SK-MEL-5 (cell line): ENCODE results near the gene TMEM79. TPM values are rescaled to one million over a fixed set of nuclear protein-coding genes. Genes with fewer than 3 reads are reported as not detected.

Source experiments
- DNase-seq: peaks from one replicate; pipeline ENCODE4 v3.0.0-alpha.2; 2016; ENCODE audit warnings: low read depth, low spot score
- in situ Hi-C: cut with HindIII; loops from 2 replicates; pipeline ENCODE4 v1.10.0; 2016; ENCODE audit warnings: low sequenced_read_pairs, high pct_unique_total_duplicates, low pct_unique_long_range_greater_than_20kb
- total RNA-seq: library from RNA; depleted of rRNA; stranded (reverse); fragments of >200 nt; shearing (Covaris generic); gene quantifications from 2 replicates; pipeline ENCODE4 v1.2.3, GENCODE V29; 2014; rRNA removed

TMEM79 gene
- total RNA-seq, 1 experiment from 2014 or later, result 1.0 TPM

GRCh38 chr1:156338180-156338976 is 54.3 kb downstream of the TMEM79 start, which contains the start of the genes CCT3 and TSACC:
TSS of gene CCT3 (minus strand) at chr1:156338292. CDS start at chr1:156338184, 108 bp downstream.
TSS of gene TSACC (plus strand) at chr1:156338526. CDS start at chr1:156339758, 1,232 bp downstream.
- DNase-seq, result peak; percentile 100
- in situ Hi-C loops, result no loop called here

Other genes starting within 250 kb of the TMEM79 start
- gene UBQLN4, start 230.5 kb upstream of the TMEM79 start, total RNA-seq, result 22.7 and 23.3 TPM in 2 replicates
- 56.1 and 61.7 TPM in 2 replicates for gene LAMTOR2, start 229.5 kb upstream of the TMEM79 start, total RNA-seq
- not detected in 2 replicates for gene RAB25, start 223.2 kb upstream of the TMEM79 start, total RNA-seq
- 3.0 and 3.4 TPM in 2 replicates for gene MEX3A, start 201.9 kb upstream of the TMEM79 start, total RNA-seq
- gene LMNA, start 169.6 kb upstream of the TMEM79 start, total RNA-seq, result 515 and 576 TPM in 2 replicates
- 0.11 and 1.3 TPM in 2 replicates for gene SEMA4A, start 130.7 kb upstream of the TMEM79 start, total RNA-seq
- 26.0 and 26.6 TPM in 2 replicates for gene SLC25A44, start 90.2 kb upstream of the TMEM79 start, total RNA-seq
- gene PMF1, start 71.3 kb upstream of the TMEM79 start, total RNA-seq, result 60.3 and 64.4 TPM in 2 replicates
- gene BGLAP, start 42.1 kb upstream of the TMEM79 start, total RNA-seq, result 0.48 TPM in 1 of 2 replicates, not detected in the other
- gene PAQR6, start 36.3 kb upstream of the TMEM79 start, total RNA-seq, result 0.13 and 0.32 TPM in 2 replicates
- gene SMG5, start 1.5 kb upstream of the TMEM79 start, total RNA-seq, result 77.5 and 80.5 TPM in 2 replicates
- gene GLMP, start 11.4 kb downstream of the TMEM79 start, total RNA-seq, result 408 and 450 TPM in 2 replicates
- gene VHLL, start 15.0 kb downstream of the TMEM79 start, total RNA-seq, result 0.27 TPM in 1 of 2 replicates, not detected in the other
- 507 and 520 TPM in 2 replicates for gene CCT3, start 54.0 kb downstream of the TMEM79 start, total RNA-seq
- 1.3 and 3.0 TPM in 2 replicates for gene TSACC, start 54.2 kb downstream of the TMEM79 start, total RNA-seq
- gene RHBG, start 84.9 kb downstream of the TMEM79 start, total RNA-seq, result not detected in 2 replicates
- gene MEF2D, start 216.4 kb downstream of the TMEM79 start, total RNA-seq, result 19.6 and 19.9 TPM in 2 replicates